Adrenal gland (tissue), 12 donors: ENCODE data around the gene MRPS2. TPM values are rescaled to one million over a fixed set of nuclear protein-coding genes. Genes with fewer than 3 reads are reported as not detected.

Source experiments
- DNase-seq, 7 donors: peaks; one replicate each; pipeline ENCODE4 v3.0.0-alpha.2; 2019 to 2020
- H3K27ac ChIP-seq, 5 donors: fragments of 200-600 bp; sonication (generic) in 4 of 5; 1 replicate in 3 of 5; 2 replicates in 2 of 5; pipeline versions ENCODE4 v1.5.1 to v1.8.0; 2016 to 2020; ENCODE audit warnings: mild to moderate bottlenecking in 1 of 5
- H3K27me3 ChIP-seq: fragments of 200-600 bp; 2 replicates; pipeline ENCODE4 v1.8.0; 2021
- H3K36me3 ChIP-seq, 2 donors: fragments of 200-600 bp; replicated peaks in 1 of 2; 1 replicate in 1 of 2; 2 replicates in 1 of 2; pipeline versions ENCODE4 v1.5.1 to v1.8.0; 2018 to 2022
- H3K4me1 ChIP-seq, 2 donors: fragments of 200-600 bp; replicated peaks in 1 of 2; 1 replicate in 1 of 2; 2 replicates in 1 of 2; pipeline versions ENCODE4 v1.5.1 to v1.8.0; 2018 to 2021
- H3K4me3 ChIP-seq, 4 donors: fragments of 200-600 bp; sonication (generic) in 3 of 4; one replicate each; pipeline ENCODE4 v1.5.1; 2016 to 2018
- H3K9me3 ChIP-seq, 3 donors: fragments of 200-600 bp; sonication (generic) in 1 of 3; replicated peaks in 1 of 3; 1 replicate in 2 of 3; 2 replicates in 1 of 3; pipeline versions ENCODE4 v1.5.1 to v1.8.0; 2016 to 2021
- POLR2A ChIP-seq, 2 donors: fragments of 450-650 bp; IDR thresholded peaks; one replicate each; pipeline ENCODE4 v1.6.1; 2017; ENCODE audit warnings: antibody characterized with exemption in 2 of 2, mild to moderate bottlenecking in 2 of 2, moderate library complexity in 1 of 2
- WGBS, 4 donors: extraction: QIAGEN DNeasy Blood & Tissue Kit in 2 of 4; methylation state at CpG; one replicate each; pipeline versions ENCODE4 v1.1.5 to v1.1.7; 2013 to 2017; 5-methylcytosine and 5-hydroxymethylcytosine counted together
- intact Hi-C, 2 donors: fragments of 100-400 bp; cut with DNase I; formaldehyde crosslinking; loops; one replicate each; pipeline versions ENCODE4 v1.14.1 to v1.15.0; 2022 to 2023
- polyA plus RNA-seq, 3 donors: library from polyadenylated mRNA; stranded (reverse); fragments of 200-250 nt in 2 of 3; fragments of 350-450 nt in 1 of 3; fragmentation: Illumina TruSeq in 1 of 3; extraction: RNeasy Lipid Tissue Mini Kit (QIAGEN cat#74804) in 1 of 3; gene quantifications; one replicate each; pipeline ENCODE4 v1.2.3, GENCODE V29; 2013 to 2014
- total RNA-seq, 9 donors: library from RNA; depleted of rRNA in 4 of 9; stranded (reverse); fragments of >200 nt in 4 of 9; fragments of 120-200 nt in 1 of 9; fragmentation: NEBNext Ultra II Directional in 1 of 9; extraction: Animal tissue kit (Norgen Biotek cat#: 25700) in 1 of 9; gene quantifications; one replicate each; pipeline versions ENCODE4 v1.1.0 to v1.2.4, GENCODE V29; 2013 to 2023
- TF ChIP-seq, protein P1 (sequence below), 6 experiments: fragments of 450-650 bp in 4 of 6; fragments of 200-600 bp in 2 of 6; sonication (generic) in 1 of 6; IDR thresholded peaks; 1 replicate in 5 of 6; 2 replicates in 1 of 6; pipeline versions ENCODE4 v1.5.1 to v1.8.0; 2016 to 2021; ENCODE audit warnings: antibody characterized with exemption in 6 of 6, mild to moderate bottlenecking in 2 of 6, moderate library complexity in 1 of 6
- donor health status: healthy with polysubstance abuse.
- donor health status: Bipolar disorder and iron deficiency.
- donor health status: DM: yes; HTN: yes; CAD: no.
- donor health status: DM: no; HTN: no; CAD: no.
- donor health status: DM: no; HTN: no; CAD: no.
- donor health status: DM: yes; HTN: yes; CAD: no.

Gene MRPS2
- total and polyA plus RNA-seq, 12 donors = 31.8 to 84.1 (median 59.8) TPM

DNA sequence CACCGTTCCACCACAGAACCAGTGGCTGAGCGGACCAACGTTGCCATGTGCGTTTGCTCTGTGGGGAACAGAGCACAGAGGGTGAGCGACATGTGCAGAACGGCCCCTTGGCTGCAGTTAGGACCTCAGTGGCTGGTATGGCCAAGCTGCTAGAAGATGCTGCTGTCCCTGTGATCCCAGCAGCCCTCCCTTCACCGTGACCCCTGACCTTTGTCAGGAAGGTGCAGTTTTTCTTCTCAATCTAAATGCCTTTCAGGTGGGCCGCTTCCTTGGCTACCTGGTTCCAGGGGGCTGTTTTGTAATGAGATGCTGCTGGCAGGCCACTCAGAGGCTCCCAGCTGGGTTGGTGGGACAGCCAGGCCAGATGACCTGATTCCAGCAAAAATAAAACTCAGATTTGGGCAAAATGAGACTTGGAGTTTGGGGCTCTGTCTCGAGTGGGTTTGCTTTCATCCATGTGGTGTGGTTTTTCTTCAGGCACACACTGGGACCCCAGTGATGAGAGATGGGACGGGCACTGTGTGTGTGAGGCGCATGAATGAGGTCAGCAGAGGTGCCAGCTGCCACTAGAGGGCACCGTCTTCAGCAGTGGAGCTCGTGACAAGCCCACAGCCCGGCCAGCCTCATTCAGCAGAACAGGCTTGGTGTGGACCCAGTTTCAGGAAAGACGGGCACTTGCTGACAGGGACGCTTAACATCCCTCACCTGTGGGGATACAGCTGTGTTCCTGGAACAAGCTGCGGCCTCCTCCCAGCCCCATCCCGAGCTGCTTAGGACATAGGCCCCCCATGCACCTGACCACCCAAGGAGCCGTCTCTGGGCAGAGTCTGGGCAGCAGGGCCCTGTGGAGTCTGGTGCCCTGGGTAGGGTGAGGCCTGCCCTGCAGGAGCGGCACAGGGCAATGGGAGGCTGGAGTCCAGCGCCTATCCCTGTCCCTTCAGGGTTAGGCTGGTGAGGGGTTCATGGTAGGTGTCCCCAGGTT is 4.1 kb downstream of the MRPS2 start:
- H3K4me3 ChIP-seq = no peak overlapping the region
- DNase-seq = peak; percentile 66 to 86 (median 77)
- no peak overlapping the region for H3K27ac ChIP-seq
- TF ChIP-seq POLR2A (IDR thresholded peaks at IDR 0.05) = no peak
- TF ChIP-seq, protein P1, sequence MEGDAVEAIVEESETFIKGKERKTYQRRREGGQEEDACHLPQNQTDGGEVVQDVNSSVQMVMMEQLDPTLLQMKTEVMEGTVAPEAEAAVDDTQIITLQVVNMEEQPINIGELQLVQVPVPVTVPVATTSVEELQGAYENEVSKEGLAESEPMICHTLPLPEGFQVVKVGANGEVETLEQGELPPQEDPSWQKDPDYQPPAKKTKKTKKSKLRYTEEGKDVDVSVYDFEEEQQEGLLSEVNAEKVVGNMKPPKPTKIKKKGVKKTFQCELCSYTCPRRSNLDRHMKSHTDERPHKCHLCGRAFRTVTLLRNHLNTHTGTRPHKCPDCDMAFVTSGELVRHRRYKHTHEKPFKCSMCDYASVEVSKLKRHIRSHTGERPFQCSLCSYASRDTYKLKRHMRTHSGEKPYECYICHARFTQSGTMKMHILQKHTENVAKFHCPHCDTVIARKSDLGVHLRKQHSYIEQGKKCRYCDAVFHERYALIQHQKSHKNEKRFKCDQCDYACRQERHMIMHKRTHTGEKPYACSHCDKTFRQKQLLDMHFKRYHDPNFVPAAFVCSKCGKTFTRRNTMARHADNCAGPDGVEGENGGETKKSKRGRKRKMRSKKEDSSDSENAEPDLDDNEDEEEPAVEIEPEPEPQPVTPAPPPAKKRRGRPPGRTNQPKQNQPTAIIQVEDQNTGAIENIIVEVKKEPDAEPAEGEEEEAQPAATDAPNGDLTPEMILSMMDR (IDR thresholded peaks at IDR 0.05) = peak; percentile 52 to 67 (median 60)
- intact Hi-C loops = loop anchor here in 1 of 2 donors (5.0 kb wide), 1 partner anchor 32 kb away; no protein-coding TSS in a partner anchor
- H3K9me3 ChIP-seq = no peaks in the 10 kb centered on the region
- peaks cover 10% of the 10 kb centered on the region in 2 donors for H3K4me1 ChIP-seq
- H3K27me3 ChIP-seq = no peaks in the 10 kb centered on the region
- peaks cover 0 to 26% of the 10 kb centered on the region in 2 donors for H3K36me3 ChIP-seq
- 46 to 63% (median 60%) methylated on average over 14 to 21 of the region's 21 CpGs for WGBS, 4 donors

DNA sequence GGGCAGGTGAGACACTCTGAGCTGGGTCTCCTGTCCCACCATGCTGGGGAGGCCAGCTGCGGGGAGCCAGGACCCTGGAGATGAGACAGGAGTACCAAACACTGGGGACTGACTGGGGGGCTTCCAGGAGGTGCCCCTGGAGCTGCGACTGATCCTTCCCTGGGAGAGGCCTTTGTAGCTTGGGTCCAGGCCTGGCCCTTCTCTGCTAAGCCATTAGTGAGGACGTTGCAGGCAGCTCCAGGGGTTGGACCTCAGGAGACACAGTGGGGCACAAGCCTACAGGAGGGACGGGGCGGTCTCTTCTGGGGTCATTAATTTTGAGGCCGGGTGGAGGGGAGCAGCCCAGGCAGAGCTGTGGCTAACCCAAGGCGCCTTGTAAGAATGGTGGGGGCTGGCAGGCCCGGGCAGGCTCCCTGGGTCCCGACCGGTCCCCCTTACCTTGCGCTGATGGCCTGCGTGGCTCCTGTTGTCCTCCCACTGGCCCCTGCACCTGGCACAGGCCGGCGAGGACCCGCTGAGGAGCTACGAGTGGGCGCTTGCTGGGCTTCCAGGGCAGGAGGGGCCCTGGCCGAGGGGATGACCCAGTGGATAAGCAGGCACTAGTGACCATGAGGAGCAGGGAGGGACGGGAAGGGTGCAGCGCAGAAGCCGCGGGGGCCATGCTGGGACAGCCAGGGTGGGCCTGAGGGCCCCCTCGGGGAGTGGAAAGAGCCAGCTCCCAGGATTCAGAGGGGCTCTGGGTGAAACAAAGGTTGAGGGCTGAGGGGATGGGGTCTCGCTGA is 5.1 kb downstream of the MRPS2 start:
- no peak for TF ChIP-seq POLR2A (IDR thresholded peaks at IDR 0.05)
- TF ChIP-seq, protein P1 (IDR thresholded peaks at IDR 0.05) = no peak
- WGBS, 4 donors = 80 to 90% (median 86%) methylated on average over 10 to 24 of the region's 24 CpGs
- H3K27me3 ChIP-seq = no peaks in the 10 kb centered on the region
- H3K9me3 ChIP-seq = no peaks in the 10 kb centered on the region
- intact Hi-C loops = loop anchor here in 1 of 2 donors (5.0 kb wide), 1 partner anchor 33 kb away; no protein-coding TSS in a partner anchor
- peak in 3 of 7 donors; percentile 5 to 16 (median 12) for DNase-seq
- no peak overlapping the region for H3K4me3 ChIP-seq
- H3K4me1 ChIP-seq = peaks cover 9 to 10% of the 10 kb centered on the region in 2 donors
- H3K27ac ChIP-seq = no peak overlapping the region
- peaks cover 0 to 26% of the 10 kb centered on the region in 2 donors for H3K36me3 ChIP-seq

DNA sequence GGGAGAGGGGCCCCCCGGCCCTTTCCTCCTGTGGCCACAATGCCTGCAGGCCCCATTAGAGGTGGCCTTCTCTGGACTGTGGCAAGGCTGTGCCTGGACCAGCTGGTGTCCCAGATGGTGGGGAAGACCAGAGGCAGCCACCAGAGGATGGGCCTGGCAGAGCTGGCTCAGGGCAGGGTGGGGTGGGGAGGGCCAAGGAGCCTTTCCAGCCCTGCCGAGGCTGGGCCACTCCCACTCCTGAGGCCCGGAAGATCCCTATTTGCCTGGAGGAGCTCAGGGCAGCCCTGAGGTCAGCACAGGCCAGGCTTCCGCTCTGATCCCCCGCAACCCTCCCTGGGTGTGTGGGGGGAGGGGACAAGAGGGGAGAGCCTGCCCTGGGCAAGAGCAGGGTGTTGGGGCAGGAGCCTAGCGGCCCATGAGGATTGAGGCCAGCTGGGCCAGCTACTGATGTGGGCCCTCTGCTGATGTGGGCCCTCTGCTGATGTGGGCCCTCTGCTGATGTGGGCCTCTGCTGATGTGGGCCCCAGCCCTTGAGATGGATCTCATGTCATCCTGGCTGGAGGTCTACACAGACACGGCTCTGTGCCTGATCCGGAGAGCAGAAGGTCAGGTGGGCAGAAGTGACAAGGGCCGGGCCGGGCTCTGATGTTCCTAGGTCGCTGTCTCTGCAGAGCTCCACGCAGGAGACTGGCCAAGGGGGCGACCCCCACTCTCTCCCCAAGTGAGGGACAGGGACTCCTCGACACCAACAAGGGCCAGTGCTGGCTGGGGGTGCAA is 6.0 kb downstream of the MRPS2 start:
- Histone ChIP-seq H3K27me3 (no peaks in the 10 kb centered on the region), H3K4me1 (peaks cover 5 to 6% of the 10 kb centered on the region in 2 donors), H3K9me3 (no peaks in the 10 kb centered on the region), H3K27ac (no peak overlapping the region), H3K4me3 (no peak overlapping the region), H3K36me3 (peaks cover 0 to 26% of the 10 kb centered on the region in 2 donors)
- peak in 3 of 7 donors; percentile 6 to 13 (median 12) for DNase-seq
- 72 to 96% (median 76%) methylated on average over 4 to 14 of the region's 14 CpGs for WGBS, 4 donors
- intact Hi-C loops = loop anchor here in 1 of 2 donors (5.0 kb wide), 1 partner anchor 34 kb away; no protein-coding TSS in a partner anchor
- no peak for TF ChIP-seq POLR2A (IDR thresholded peaks at IDR 0.05)
- TF ChIP-seq, protein P1 (IDR thresholded peaks at IDR 0.05) = no peak
